ENCODE results near the gene LRFN3. TPM values are rescaled to one million over a fixed set of nuclear protein-coding genes. Genes with fewer than 3 reads are reported as not detected.

LRFN3 gene
- total and polyA plus RNA-seq, 10 of the 15 experiments (the other 5 are each of a cell fraction or from before 2014, with no cell fraction given), result 0.02 to 7.3 (median 2.0) TPM; not detected in 1

DNA sequence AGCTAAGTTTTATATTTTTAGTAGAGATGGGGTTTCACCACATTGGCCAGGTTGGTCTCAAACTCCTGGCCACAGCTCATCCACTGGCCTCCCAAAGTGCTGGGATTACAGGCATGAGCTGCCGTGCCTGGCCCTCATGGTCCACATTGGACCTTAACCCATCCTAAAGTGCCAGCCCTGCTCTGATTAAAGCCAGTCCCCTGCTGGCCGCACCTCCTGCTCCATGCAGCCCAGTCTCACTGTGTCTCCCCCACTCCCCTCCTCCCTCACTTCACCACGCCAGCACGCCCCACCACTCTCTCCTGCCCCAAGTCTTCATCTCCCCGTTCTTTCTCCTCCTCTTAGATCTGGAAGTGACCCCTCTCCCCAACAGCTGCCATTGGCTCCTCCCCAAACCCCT is 42.1 kb downstream of the LRFN3 start:
- BruUV-seq (replicated peaks), result no TSS peak
- no peaks in the 10 kb centered on the region for H3K79me2 ChIP-seq (ENCODE audit: control insufficient read depth, insufficient read depth, low read length)
- TF ChIP-seq EED (IDR thresholded peaks at IDR 0.05; ENCODE audit: low read depth) (no peak), NBN (IDR thresholded peaks at IDR 0.05) (no peak), RELA (IDR thresholded peaks at IDR 0.05; ENCODE audit: borderline replicate concordance, partially characterized antibody) (no peak), TCF7 (IDR thresholded peaks at IDR 0.05; ENCODE audit: borderline replicate concordance) (no peak), SMAD1 (IDR thresholded peaks at IDR 0.05; ENCODE audit: low read depth, partially characterized antibody) (no peak), RBBP5 (conservative IDR thresholded peaks at IDR 0.05) (no peak), TCF3 (IDR thresholded peaks at IDR 0.05; ENCODE audit: borderline replicate concordance, insufficient read depth, low read depth, low read length) (no peak), GABPA (IDR thresholded peaks at IDR 0.05; ENCODE audit: low read depth) (no peak), MEF2A (IDR thresholded peaks at IDR 0.05; ENCODE audit: insufficient read depth, low read depth, low read length) (no peak), ZNF274 (IDR thresholded peaks at IDR 0.05; ENCODE audit: insufficient read depth, insufficient read length) (no peak), MTA3 (IDR thresholded peaks at IDR 0.05; ENCODE audit: borderline replicate concordance, low read length) (no peak)
- TF ChIP-seq, protein P1, sequence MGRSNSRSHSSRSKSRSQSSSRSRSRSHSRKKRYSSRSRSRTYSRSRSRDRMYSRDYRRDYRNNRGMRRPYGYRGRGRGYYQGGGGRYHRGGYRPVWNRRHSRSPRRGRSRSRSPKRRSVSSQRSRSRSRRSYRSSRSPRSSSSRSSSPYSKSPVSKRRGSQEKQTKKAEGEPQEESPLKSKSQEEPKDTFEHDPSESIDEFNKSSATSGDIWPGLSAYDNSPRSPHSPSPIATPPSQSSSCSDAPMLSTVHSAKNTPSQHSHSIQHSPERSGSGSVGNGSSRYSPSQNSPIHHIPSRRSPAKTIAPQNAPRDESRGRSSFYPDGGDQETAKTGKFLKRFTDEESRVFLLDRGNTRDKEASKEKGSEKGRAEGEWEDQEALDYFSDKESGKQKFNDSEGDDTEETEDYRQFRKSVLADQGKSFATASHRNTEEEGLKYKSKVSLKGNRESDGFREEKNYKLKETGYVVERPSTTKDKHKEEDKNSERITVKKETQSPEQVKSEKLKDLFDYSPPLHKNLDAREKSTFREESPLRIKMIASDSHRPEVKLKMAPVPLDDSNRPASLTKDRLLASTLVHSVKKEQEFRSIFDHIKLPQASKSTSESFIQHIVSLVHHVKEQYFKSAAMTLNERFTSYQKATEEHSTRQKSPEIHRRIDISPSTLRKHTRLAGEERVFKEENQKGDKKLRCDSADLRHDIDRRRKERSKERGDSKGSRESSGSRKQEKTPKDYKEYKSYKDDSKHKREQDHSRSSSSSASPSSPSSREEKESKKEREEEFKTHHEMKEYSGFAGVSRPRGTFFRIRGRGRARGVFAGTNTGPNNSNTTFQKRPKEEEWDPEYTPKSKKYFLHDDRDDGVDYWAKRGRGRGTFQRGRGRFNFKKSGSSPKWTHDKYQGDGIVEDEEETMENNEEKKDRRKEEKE (IDR thresholded peaks at IDR 0.05), result no peak
- TF ChIP-seq, protein P2, sequence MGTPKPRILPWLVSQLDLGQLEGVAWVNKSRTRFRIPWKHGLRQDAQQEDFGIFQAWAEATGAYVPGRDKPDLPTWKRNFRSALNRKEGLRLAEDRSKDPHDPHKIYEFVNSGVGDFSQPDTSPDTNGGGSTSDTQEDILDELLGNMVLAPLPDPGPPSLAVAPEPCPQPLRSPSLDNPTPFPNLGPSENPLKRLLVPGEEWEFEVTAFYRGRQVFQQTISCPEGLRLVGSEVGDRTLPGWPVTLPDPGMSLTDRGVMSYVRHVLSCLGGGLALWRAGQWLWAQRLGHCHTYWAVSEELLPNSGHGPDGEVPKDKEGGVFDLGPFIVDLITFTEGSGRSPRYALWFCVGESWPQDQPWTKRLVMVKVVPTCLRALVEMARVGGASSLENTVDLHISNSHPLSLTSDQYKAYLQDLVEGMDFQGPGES (IDR thresholded peaks at IDR 0.05), result no peak
- TF ChIP-seq, protein P3, sequence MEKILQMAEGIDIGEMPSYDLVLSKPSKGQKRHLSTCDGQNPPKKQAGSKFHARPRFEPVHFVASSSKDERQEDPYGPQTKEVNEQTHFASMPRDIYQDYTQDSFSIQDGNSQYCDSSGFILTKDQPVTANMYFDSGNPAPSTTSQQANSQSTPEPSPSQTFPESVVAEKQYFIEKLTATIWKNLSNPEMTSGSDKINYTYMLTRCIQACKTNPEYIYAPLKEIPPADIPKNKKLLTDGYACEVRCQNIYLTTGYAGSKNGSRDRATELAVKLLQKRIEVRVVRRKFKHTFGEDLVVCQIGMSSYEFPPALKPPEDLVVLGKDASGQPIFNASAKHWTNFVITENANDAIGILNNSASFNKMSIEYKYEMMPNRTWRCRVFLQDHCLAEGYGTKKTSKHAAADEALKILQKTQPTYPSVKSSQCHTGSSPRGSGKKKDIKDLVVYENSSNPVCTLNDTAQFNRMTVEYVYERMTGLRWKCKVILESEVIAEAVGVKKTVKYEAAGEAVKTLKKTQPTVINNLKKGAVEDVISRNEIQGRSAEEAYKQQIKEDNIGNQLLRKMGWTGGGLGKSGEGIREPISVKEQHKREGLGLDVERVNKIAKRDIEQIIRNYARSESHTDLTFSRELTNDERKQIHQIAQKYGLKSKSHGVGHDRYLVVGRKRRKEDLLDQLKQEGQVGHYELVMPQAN (conservative IDR thresholded peaks at IDR 0.05), result no peak
- ATAC-seq, result no peak
- H3K36me3 ChIP-seq (ENCODE audit: control insufficient read depth in 2 of 2, insufficient read depth in 2 of 2, low read length in 1 of 2), result no peaks in the 10 kb centered on the region
- in situ Hi-C loops (cut with MboI) (no loop called here), intact Hi-C loops (cut with micrococcal nuclease; ENCODE audit: unreplicated experiment) (no loop called here)
- no peaks in the 10 kb centered on the region for H3K4me1 ChIP-seq (ENCODE audit: control insufficient read depth, insufficient read depth, low read length)
- H3K4me3 ChIP-seq, result no peak overlapping the region
- H3K27ac ChIP-seq (ENCODE audit: control insufficient read depth, insufficient read depth), result no peak overlapping the region
- DNase-seq (ENCODE audit: low read depth, low spot score), result no peak
- H3K9ac ChIP-seq (ENCODE audit: control insufficient read depth, insufficient read depth, low read length), result no peak overlapping the region
- no peaks in the 10 kb centered on the region for H3K9me3 ChIP-seq (replicated peaks; ENCODE audit: control insufficient read depth, insufficient read depth, low read length)
- WGBS (ENCODE audit: insufficient coverage, insufficient replicate concordance, low lambda C conversion rate, missing lambda C conversion rate), result 27% methylated on average over 2 of the region's 5 CpGs
- no peaks in the 10 kb centered on the region for H4K20me1 ChIP-seq (ENCODE audit: control insufficient read depth, insufficient read depth)
- CTCF ChIA-PET, result no interaction called here
- RAD21 ChIA-PET (ENCODE audit: unreplicated experiment), result no interaction called here
- POLR2A ChIA-PET, result no interaction called here
- no peak overlapping the region for H2AFZ ChIP-seq (ENCODE audit: control insufficient read depth, low read depth, low read length)
- no peak for FAIRE-seq
- H3K27me3 ChIP-seq (replicated peaks in 1 of 2; ENCODE audit: control insufficient read depth in 2 of 2, insufficient read depth in 2 of 2, low read length in 1 of 2), result no peaks in the 10 kb centered on the region
- H3K4me2 ChIP-seq (ENCODE audit: control insufficient read depth, insufficient read depth), result no peak overlapping the region
- SMC1A ChIA-PET (ENCODE audit: uncharacterized antibody, unreplicated experiment), result no interaction called here

Measured in GM12878 (cell line).